M059J (cell line): ENCODE results near the gene UPK3BL1. TPM values are rescaled to one million over a fixed set of nuclear protein-coding genes. Genes with fewer than 3 reads are reported as not detected.

ENCODE experiments used
- total RNA-seq: library from RNA; depleted of rRNA; stranded (reverse); fragments of >200 nt; shearing (Covaris generic); gene quantifications from 2 replicates; pipeline ENCODE4 v1.2.3, GENCODE V29; 2014; rRNA removed

Gene UPK3BL1
- total RNA-seq, 1 experiment from 2014 or later = 6.2 TPM

Other genes starting within 250 kb of the UPK3BL1 start
- gene PRKRIP1, start 246.4 kb downstream of the UPK3BL1 start, total RNA-seq = 14.9 and 21.2 TPM in 2 replicates
- 52.4 and 67.0 TPM in 2 replicates for gene ORAI2, start 209.2 kb downstream of the UPK3BL1 start, total RNA-seq
- 41.2 and 50.7 TPM in 2 replicates for gene ALKBH4, start 177.9 kb downstream of the UPK3BL1 start, total RNA-seq
- 27.3 and 27.4 TPM in 2 replicates for gene LRWD1, start 177.8 kb downstream of the UPK3BL1 start, total RNA-seq
- 59.8 and 81.8 TPM in 2 replicates for gene POLR2J, start 163.9 kb downstream of the UPK3BL1 start, total RNA-seq
- 0.84 TPM in 1 of 2 replicates, not detected in the other for gene RASA4B, start 125.0 kb downstream of the UPK3BL1 start, total RNA-seq
- gene UPK3BL2, start 99.1 kb downstream of the UPK3BL1 start, total RNA-seq = 0.34 TPM in 1 of 2 replicates, not detected in the other
- gene SPDYE2, start 91.6 kb downstream of the UPK3BL1 start, total RNA-seq = not detected in 2 replicates
- gene POLR2J3, start 70.2 kb downstream of the UPK3BL1 start, total RNA-seq = 7.9 and 14.8 TPM in 2 replicates
- gene RASA4, start 26.0 kb downstream of the UPK3BL1 start, total RNA-seq = 5.4 and 9.0 TPM in 2 replicates
- not detected in 2 replicates for gene SPDYE2B, start 7.5 kb upstream of the UPK3BL1 start, total RNA-seq
- gene POLR2J2, start 28.9 kb upstream of the UPK3BL1 start, total RNA-seq = 0.71 TPM in 1 of 2 replicates, not detected in the other
- gene FAM185A, start 106.2 kb upstream of the UPK3BL1 start, total RNA-seq = 4.6 and 8.3 TPM in 2 replicates